HEK293 (cell line): ENCODE results near the gene SLC22A8.

Source experiments
- CTCF ChIA-PET: fragments of 350-600 bp; formaldehyde crosslinking; extraction: SDS; loops from one replicate; lab custom pipeline; 2021; ENCODE audit warnings: antibody characterized with exemption; lab: Yijun Ruan, JAX
- POLR2A ChIA-PET: fragments of 300-600 bp; formaldehyde crosslinking; extraction: SDS; loops from one replicate; lab custom pipeline; 2020; ENCODE audit warnings: antibody characterized with exemption, inconsistent platforms; lab: Yijun Ruan, JAX
- H3K27ac ChIP-seq: fragments of 200-500 bp; sonication (Bioruptor generic); 2 replicates; pipeline ENCODE4 v1.5.1; 2014; ENCODE audit warnings: low read depth, low read length, control low read depth, inconsistent platforms; ENCODE audit errors: extremely low read depth
- H3K36me3 ChIP-seq, 2 experiments: fragments of 200-500 bp in 1 of 2; sonication (Bioruptor generic) in 1 of 2; 1 replicate in 1 of 2; 2 replicates in 1 of 2; pipeline ENCODE4 v1.5.1; 2014 to 2017; ENCODE audit warnings: inconsistent platforms in 2 of 2, low read length in 2 of 2; ENCODE audit not compliant: control insufficient read depth in 2 of 2, insufficient read depth in 1 of 2
- H3K4me1 ChIP-seq: fragments of 200-500 bp; sonication (Bioruptor generic); 2 replicates; pipeline ENCODE4 v1.5.1; 2014; ENCODE audit warnings: mild to moderate bottlenecking, low read length, inconsistent platforms; ENCODE audit not compliant: control insufficient read depth, insufficient read depth
- H3K4me3 ChIP-seq: 2 replicates; pipeline ENCODE4 v1.5.1; 2011; ENCODE audit warnings: low read depth, mild to moderate bottlenecking, control low read depth, low read length, moderate library complexity
- H3K9me3 ChIP-seq: fragments of 200-500 bp; sonication (Bioruptor generic); 2 replicates; pipeline ENCODE4 v1.5.1; 2014; ENCODE audit warnings: low read depth, low read length, inconsistent platforms; ENCODE audit not compliant: control insufficient read depth, insufficient read depth
- BCL6B ChIP-seq: fragments of 450-650 bp; formaldehyde crosslinking; IDR thresholded peaks from 2 replicates; pipeline ENCODE4 v1.5.1; 2017; ENCODE audit warnings: missing biosample characterization, missing genetic modification characterization
- INSM2 ChIP-seq: fragments of 450-650 bp; formaldehyde crosslinking; IDR thresholded peaks from 2 replicates; pipeline ENCODE4 v1.5.1; 2016; ENCODE audit warnings: missing biosample characterization, missing genetic modification characterization
- ZBTB10 ChIP-seq: fragments of 450-650 bp; formaldehyde crosslinking; IDR thresholded peaks from 2 replicates; pipeline ENCODE4 v1.5.1; 2016; ENCODE audit warnings: missing biosample characterization, missing genetic modification characterization
- ZFP41 ChIP-seq: fragments of 450-650 bp; formaldehyde crosslinking; IDR thresholded peaks from 2 replicates; pipeline ENCODE4 v1.5.1; 2016; ENCODE audit warnings: missing biosample characterization, missing genetic modification characterization, borderline replicate concordance
- ZNF114 ChIP-seq: fragments of 450-650 bp; formaldehyde crosslinking; IDR thresholded peaks from 2 replicates; pipeline ENCODE4 v1.5.0; 2017; ENCODE audit warnings: missing biosample characterization, missing genetic modification characterization
- ZNF138 ChIP-seq: fragments of 450-650 bp; formaldehyde crosslinking; IDR thresholded peaks from 2 replicates; pipeline ENCODE4 v1.5.1; 2016; ENCODE audit warnings: missing biosample characterization, missing genetic modification characterization, borderline replicate concordance
- ZNF280D ChIP-seq: fragments of 450-650 bp; formaldehyde crosslinking; IDR thresholded peaks from 2 replicates; pipeline ENCODE4 v1.5.1; 2016; ENCODE audit warnings: missing biosample characterization, missing genetic modification characterization
- ZNF311 ChIP-seq: fragments of 450-650 bp; formaldehyde crosslinking; IDR thresholded peaks from 2 replicates; pipeline ENCODE4 v1.5.1; 2017; ENCODE audit warnings: missing biosample characterization, missing genetic modification characterization, borderline replicate concordance
- ZNF37A ChIP-seq: fragments of 450-650 bp; IDR thresholded peaks from 2 replicates; pipeline ENCODE4 v1.5.1; 2018; ENCODE audit warnings: missing biosample characterization, missing genetic modification characterization
- ZNF423 ChIP-seq: fragments of 450-650 bp; formaldehyde crosslinking; IDR thresholded peaks from 2 replicates; pipeline ENCODE4 v1.5.1; 2016; ENCODE audit warnings: missing biosample characterization, missing genetic modification characterization
- ZNF544 ChIP-seq: fragments of 450-650 bp; formaldehyde crosslinking; IDR thresholded peaks from 2 replicates; pipeline ENCODE4 v1.5.0; 2017; ENCODE audit warnings: missing biosample characterization, missing genetic modification characterization
- ZNF561 ChIP-seq: fragments of 450-650 bp; IDR thresholded peaks from 2 replicates; pipeline ENCODE4 v1.5.1; 2018; ENCODE audit warnings: missing biosample characterization, missing genetic modification characterization, borderline replicate concordance
- ZNF585B ChIP-seq: fragments of 450-650 bp; formaldehyde crosslinking; IDR thresholded peaks from 2 replicates; pipeline ENCODE4 v1.5.1; 2016; ENCODE audit warnings: missing biosample characterization, missing genetic modification characterization
- ZNF624 ChIP-seq: fragments of 450-650 bp; formaldehyde crosslinking; IDR thresholded peaks from 2 replicates; pipeline ENCODE4 v1.5.1; 2017; ENCODE audit warnings: missing biosample characterization, missing genetic modification characterization
- ZNF639 ChIP-seq: fragments of 450-650 bp; formaldehyde crosslinking; IDR thresholded peaks from 2 replicates; pipeline ENCODE4 v1.5.1; 2016; ENCODE audit warnings: missing biosample characterization, missing genetic modification characterization
- ZNF830 ChIP-seq: fragments of 450-650 bp; IDR thresholded peaks from 2 replicates; pipeline ENCODE4 v1.5.0; 2018; ENCODE audit warnings: missing biosample characterization, missing genetic modification characterization, low read depth, mild to moderate bottlenecking, moderate library complexity

SLC22A8 gene

GRCh38 chr11:62984451-62984991 lies 31.1 kb downstream of the SLC22A8 start, which contains the start of gene SLC22A6:
Gene SLC22A6 (minus strand): TSS chr11:62984967. CDS start chr11:62984690, 277 bp downstream.
- ChIA-PET POLR2A (no interaction called here), CTCF (interaction anchor here (2.4 kb wide), 1 partner anchor 10 kb away, joined by 9 read pairs; no protein-coding TSS in a partner anchor)
- H3K4me1 ChIP-seq, result no peaks in the 10 kb centered on the region
- no peak for TF ChIP-seq ZNF280D (tag by site-specific recombination)
- TF ChIP-seq ZBTB10 (tag by site-specific recombination), result no peak
- no peak for TF ChIP-seq ZNF423 (tag by site-specific recombination)
- TF ChIP-seq ZNF561 (tag by site-specific recombination), result no peak
- no peak for TF ChIP-seq ZNF624
- TF ChIP-seq ZNF138 (tag by site-specific recombination), result no peak
- TF ChIP-seq ZFP41 (tag by site-specific recombination), result no peak
- no peak for TF ChIP-seq ZNF114 (tag by site-specific recombination)
- no peak for TF ChIP-seq ZNF585B (tag by site-specific recombination)
- TF ChIP-seq ZNF37A (tag by site-specific recombination), result no peak
- no peak for TF ChIP-seq BCL6B (tag by site-specific recombination)
- no peak for TF ChIP-seq INSM2
- no peak within 1 kb of the TSS for H3K4me3 ChIP-seq
- H3K36me3 ChIP-seq, result no peaks in the 10 kb centered on the region
- H3K27ac ChIP-seq, result no peak within 1 kb of the TSS
- H3K9me3 ChIP-seq, result no peaks in the 10 kb centered on the region

GRCh38 chr11:62983536-62984199 lies 32.0 kb downstream of the SLC22A8 start:
- CTCF ChIA-PET, result interaction anchor here (0.6 kb wide), 2 partner anchors 55 to 188 kb away, joined by 3 read pairs; no protein-coding TSS in a partner anchor
- no peak overlapping the region for H3K27ac ChIP-seq
- no peak overlapping the region for H3K4me3 ChIP-seq
- no peaks in the 10 kb centered on the region for H3K36me3 ChIP-seq
- TF ChIP-seq ZNF830 (tag by site-specific recombination) (no peak), ZNF311 (tag by site-specific recombination) (no peak), ZNF544 (tag by site-specific recombination) (no peak), ZNF639 (no peak)
- H3K4me1 ChIP-seq, result no peaks in the 10 kb centered on the region
- no peaks in the 10 kb centered on the region for H3K9me3 ChIP-seq
- POLR2A ChIA-PET, result no interaction called here
